GM19025 (cell line): ENCODE results near the gene TXNRD2.
"Not testable (repeated sequence)": the region's sequence is repeated elsewhere in the genome, so short reads cannot be mapped to it uniquely, and the experiment has no call there.

Source experiments
- ATAC-seq: cut with Tn5 transposase; IDR thresholded peaks from one replicate; pipeline ENCODE4 v1.9.1; 2021; ENCODE audit warnings: mild to moderate bottlenecking, low read depth, moderate library complexity; ENCODE audit not compliant: unreplicated experiment

TXNRD2 gene

GRCh38 chr22:19895160-19895849, 46.3 kb downstream of the TXNRD2 start:
- no peak for ATAC-seq

GRCh38 chr22:19893363-19893762, 48.3 kb downstream of the TXNRD2 start:
- ATAC-seq, result no peak

- ATAC-seq, result no peak
Measured at GRCh38 chr22:19892925-19893324, 48.7 kb downstream of the TXNRD2 start.

GRCh38 chr22:19892257-19892879, 49.2 kb downstream of the TXNRD2 start:
- ATAC-seq, result no peak

- no peak for ATAC-seq
Measured at GRCh38 chr22:19891317-19892256, 50.0 kb downstream of the TXNRD2 start.

GRCh38 chr22:19890502-19891316, 50.9 kb downstream of the TXNRD2 start:
- no peak for ATAC-seq

GRCh38 chr22:19889951-19890350, 51.7 kb downstream of the TXNRD2 start:
- no peak for ATAC-seq

GRCh38 chr22:19888131-19888746, 53.4 kb downstream of the TXNRD2 start:
- no peak for ATAC-seq

- ATAC-seq, result no peak
Measured at GRCh38 chr22:19887256-19887985, 54.2 kb downstream of the TXNRD2 start.

GRCh38 chr22:19886605-19887255, 54.9 kb downstream of the TXNRD2 start:
- ATAC-seq, result no peak

- no peak for ATAC-seq
Measured at GRCh38 chr22:19885841-19886592, 55.6 kb downstream of the TXNRD2 start.

- ATAC-seq, result no peak
Measured at GRCh38 chr22:19884954-19885751, 56.5 kb downstream of the TXNRD2 start.

- no peak for ATAC-seq
Measured at GRCh38 chr22:19884161-19884953, 57.3 kb downstream of the TXNRD2 start.

GRCh38 chr22:19883446-19883845, 58.2 kb downstream of the TXNRD2 start:
- not testable (repeated sequence) for ATAC-seq

- no peak for ATAC-seq
Measured at GRCh38 chr22:19882446-19883381, 58.9 kb downstream of the TXNRD2 start.
